ENCODE results near the gene PIP4K2B. TPM values are rescaled to one million over a fixed set of nuclear protein-coding genes. Genes with fewer than 3 reads are reported as not detected.
A peak's percentile ranks its signal among the peaks of the same experiment; 100 is the strongest.

Gene PIP4K2B
- total and polyA plus RNA-seq, 2 donors (not counting 1 experiment from before 2014, with no cell fraction given) = 24.0 to 42.9 TPM

GRCh38 chr17:38725066-38725465 lies 74.3 kb downstream of the PIP4K2B start:
- POLR2A ChIA-PET = no interaction called here

More at GRCh38 chr17:38725066-38725465, 74.3 kb downstream of the PIP4K2B start:
- H3K4me3 ChIP-seq (ENCODE audit: control extremely low read depth in 1 of 5, extremely low read depth in 1 of 5, insufficient read depth in 1 of 5, low read depth in 2 of 5, low read length in 4 of 5) = no peak overlapping the region
- CTCF ChIA-PET = interaction anchor here (1.3 to 1.4 kb wide), 2 partner anchors 10 to 29 kb away, joined by 4 to 5 read pairs; no protein-coding TSS in a partner anchor
- H3K4me1 Mint-ChIP-seq = peaks cover 40% of the 10 kb centered on the region
- H3K36me3 ChIP-seq (replicated peaks in 1 of 2; ENCODE audit: control extremely low read depth in 1 of 2, control insufficient read depth in 1 of 2, extremely low read depth in 1 of 2, insufficient read depth in 2 of 2, low read length in 1 of 2) = peaks cover 0 to 37% of the 10 kb centered on the region in 2 experiments
- H2AFZ ChIP-seq (ENCODE audit: insufficient read depth, low read depth, low read length, poor library complexity, severe bottlenecking) = no peak overlapping the region
- H3K4me3 Mint-ChIP-seq = no peak overlapping the region
- H3K4me1 ChIP-seq (ENCODE audit: control insufficient read depth in 2 of 2, insufficient read depth in 2 of 2, low read length in 2 of 2) = peaks cover 28 to 44% of the 10 kb centered on the region in 2 donors
- H3K9me3 Mint-ChIP-seq (ENCODE audit: insufficient read depth) = no peaks in the 10 kb centered on the region
- no peaks in the 10 kb centered on the region for H3K79me2 ChIP-seq (ENCODE audit: control insufficient read depth, insufficient read depth, low read length)
- ATAC-seq (ENCODE audit: low read depth) (no peak), DNase-seq (no peak)
- peaks cover 11% of the 10 kb centered on the region for H4K20me1 ChIP-seq (ENCODE audit: control insufficient read depth, insufficient read depth, low read length, poor library complexity, severe bottlenecking)
- intact Hi-C loops (cut with micrococcal nuclease) = no loop called here
- 93% methylated on average over 10 of the region's 10 CpGs for WGBS (ENCODE audit: insufficient coverage)
- H3K9me3 ChIP-seq (ENCODE audit: control extremely low read depth in 1 of 3, control insufficient read depth in 2 of 3, insufficient read depth in 1 of 3, low read length in 2 of 3) = peaks cover 0 to 13% (median 0%) of the 10 kb centered on the region in 3 donors
- H3K27ac Mint-ChIP-seq = peak overlapping the region; percentile 70
- H3K9ac ChIP-seq (ENCODE audit: low read length) = no peak overlapping the region
- no peak overlapping the region for H3K27ac ChIP-seq (ENCODE audit: low read length in 2 of 2)
- no peaks in the 10 kb centered on the region for H3K27me3 Mint-ChIP-seq
- no peak overlapping the region for H3K4me2 ChIP-seq (replicated peaks; ENCODE audit: low read depth, low read length, poor library complexity, severe bottlenecking)
- H3K27me3 ChIP-seq (replicated peaks in 1 of 4; ENCODE audit: control extremely low read depth in 1 of 4, control insufficient read depth in 3 of 4, insufficient read depth in 4 of 4, low read length in 3 of 4) = no peaks in the 10 kb centered on the region
- TF ChIP-seq EZH2 (IDR thresholded peaks at IDR 0.05; ENCODE audit: borderline replicate concordance, insufficient read depth, low read depth, low read length, poor library complexity, severe bottlenecking) (no peak), CTCF (IDR thresholded peaks at IDR 0.05) (no peak)

All from B cell (primary cell).